Endothelial cell of umbilical vein (primary cell): ENCODE measurements around the gene DDR1. TPM values are rescaled to one million over a fixed set of nuclear protein-coding genes. Genes with fewer than 3 reads are reported as not detected.

Experiments
- BruUV-seq: library from RNA; stranded (reverse); fragments of 400-500 nt; replicated peaks from 2 replicates; lab custom pipeline; 2021; lab: Mats Ljungman, UMichigan
- CTCF ChIA-PET: fragments of 300-600, 350-600 bp; sonication (Branson Sonifier 250); formaldehyde crosslinking; loops from one replicate; lab custom pipeline; 2021; ENCODE audit warnings: antibody characterized with exemption, inconsistent platforms; lab: Charles Lee
- POLR2A ChIA-PET: fragments of 300-600, 350-600 bp; sonication (Branson Sonifier 250); formaldehyde crosslinking; loops from one replicate; lab custom pipeline; 2021; ENCODE audit warnings: antibody characterized with exemption, inconsistent platforms; lab: Charles Lee
- DNase-seq: peaks from one replicate; pipeline ENCODE4 v3.0.0-alpha.2; 2011; ENCODE audit warnings: low read depth, low spot score
- FAIRE-seq: peaks from 2 replicates; lab custom pipeline; 2011; peaks lifted over from hg19 to GRCh38; lab: Jason Lieb, UNC
- H2AFZ ChIP-seq: 2 replicates; pipeline ENCODE4 v1.6.0; 2012; ENCODE audit warnings: low read depth, low read length, control low read depth, inconsistent platforms
- H3K27ac ChIP-seq: 2 replicates; pipeline ENCODE4 v1.5.1; 2011; ENCODE audit warnings: low read depth, mild to moderate bottlenecking, control low read depth, low read length, moderate library complexity; ENCODE audit not compliant: insufficient read depth
- H3K27me3 ChIP-seq, 2 experiments: 2 replicates each; pipeline versions ENCODE4 v1.6.0 to v1.6.1; 2011; ENCODE audit warnings: low read length in 2 of 2, mixed read lengths in 1 of 2; ENCODE audit not compliant: control insufficient read depth in 2 of 2, insufficient read depth in 2 of 2
- H3K36me3 ChIP-seq, 2 experiments: 2 replicates in 1 of 2; 3 replicates in 1 of 2; pipeline ENCODE4 v1.5.1; 2011; ENCODE audit warnings: low read length in 2 of 2, mild to moderate bottlenecking in 1 of 2, moderate library complexity in 1 of 2; ENCODE audit not compliant: control insufficient read depth in 2 of 2, insufficient read depth in 2 of 2; ENCODE audit errors: extremely low read depth in 1 of 2
- H3K4me1 ChIP-seq: 3 replicates; pipeline ENCODE4 v1.5.1; 2011; ENCODE audit warnings: mild to moderate bottlenecking, low read length; ENCODE audit not compliant: control insufficient read depth, insufficient read depth; ENCODE audit errors: extremely low read depth
- H3K4me2 ChIP-seq: 2 replicates; pipeline ENCODE4 v1.6.1; 2011; ENCODE audit warnings: low read length, control low read depth, mixed read lengths; ENCODE audit not compliant: insufficient read depth
- H3K4me3 ChIP-seq, 3 experiments: fragments of 200-600 bp in 1 of 3; sonication (generic), shearing (Covaris generic) in 1 of 3; replicated peaks in 1 of 3; 2 replicates each; pipeline ENCODE4 v1.5.1; 2011 to 2016; ENCODE audit warnings: control low read depth in 3 of 3, low read length in 3 of 3, mild to moderate bottlenecking in 2 of 3, inconsistent platforms in 1 of 3, low read depth in 1 of 3, moderate library complexity in 1 of 3; ENCODE audit not compliant: insufficient read depth in 1 of 3
- H3K79me2 ChIP-seq: 2 replicates; pipeline ENCODE4 v1.6.0; 2012; ENCODE audit warnings: low read length, inconsistent platforms; ENCODE audit not compliant: control insufficient read depth, insufficient read depth
- H3K9ac ChIP-seq: replicated peaks from 2 replicates; pipeline ENCODE3; 2011; ENCODE audit warnings: low read length, control low read depth; ENCODE audit not compliant: insufficient read depth; ENCODE audit errors: extremely low read depth
- H3K9me1 ChIP-seq: replicated peaks from 3 replicates; pipeline ENCODE4 v1.6.0; 2011; ENCODE audit warnings: mild to moderate bottlenecking, low read length; ENCODE audit not compliant: control insufficient read depth, insufficient read depth; ENCODE audit errors: extremely low read depth
- H3K9me3 ChIP-seq: replicated peaks from 2 replicates; pipeline ENCODE4 v1.5.1; 2012; ENCODE audit warnings: low read length, inconsistent platforms; ENCODE audit not compliant: control insufficient read depth, insufficient read depth
- H4K20me1 ChIP-seq: replicated peaks from 2 replicates; pipeline ENCODE3; 2011; ENCODE audit warnings: mild to moderate bottlenecking, low read length; ENCODE audit not compliant: control insufficient read depth, insufficient read depth; ENCODE audit errors: extremely low read depth
- EZH2 ChIP-seq: IDR thresholded peaks from 2 replicates; pipeline ENCODE4 v1.6.1; 2012; ENCODE audit warnings: borderline replicate concordance, low read depth, mild to moderate bottlenecking, moderate library complexity, low read length, inconsistent platforms; ENCODE audit not compliant: severe bottlenecking
- FOS ChIP-seq: IDR thresholded peaks from 2 replicates; pipeline ENCODE4 v1.6.1; 2011; ENCODE audit warnings: mild to moderate bottlenecking, low read length, moderate library complexity, borderline replicate concordance; ENCODE audit not compliant: insufficient read depth
- GATA2 ChIP-seq: IDR thresholded peaks from 2 replicates; pipeline ENCODE4 v1.7.0; 2011; ENCODE audit warnings: low read depth, mild to moderate bottlenecking, moderate library complexity, mixed read lengths, low read length; ENCODE audit not compliant: insufficient read length, insufficient read depth
- JUN ChIP-seq: IDR thresholded peaks from 2 replicates; pipeline ENCODE4 v1.6.1; 2011; ENCODE audit warnings: borderline replicate concordance, low read depth; ENCODE audit not compliant: insufficient read length, insufficient read depth
- MYC ChIP-seq: IDR thresholded peaks from one replicate; pipeline ENCODE4 v1.6.1; 2011; ENCODE audit warnings: mild to moderate bottlenecking, low read depth, low read length
- POLR2A ChIP-seq: IDR thresholded peaks from 2 replicates; pipeline ENCODE4 v1.6.1; 2012; ENCODE audit warnings: low read depth, mild to moderate bottlenecking, control low read depth, low read length
- POLR2AphosphoS5 ChIP-seq: IDR thresholded peaks from 2 replicates; pipeline ENCODE4 v1.6.1; 2012; ENCODE audit warnings: low read depth, mild to moderate bottlenecking, control low read depth, low read length, moderate library complexity; ENCODE audit not compliant: insufficient read depth
- dilution Hi-C: fragments of 300-500 bp; cut with MboI; formaldehyde crosslinking; loops from one replicate; pipeline ENCODE4 v1.15.0; 2019; ENCODE audit warnings: low sequenced_read_pairs; ENCODE audit not compliant: extremely low pct_ligation_motif_present
- intact Hi-C: fragments of 100-400 bp; cut with micrococcal nuclease; formaldehyde crosslinking; loops from one replicate; pipeline ENCODE4 v1.10.0; 2022
- polyA plus RNA-seq, 4 experiments: library from polyadenylated mRNA; depleted of rRNA in 3 of 4; stranded (reverse) in 3 of 4; unstranded in 1 of 4; fragments of >200 nt; gene quantifications; 2 replicates each; pipeline versions ENCODE4 v1.2.1 to v1.2.3, GENCODE V29; 2011 to 2012; ENCODE audit warnings: missing spikeins in 1 of 4
- total RNA-seq: library from RNA; stranded (reverse); gene quantifications from 2 replicates; pipeline ENCODE4 v1.2.3, GENCODE V29; 2021
- TF ChIP-seq, protein P1 (sequence below): IDR thresholded peaks from 2 replicates; pipeline ENCODE4 v1.6.1; 2011; ENCODE audit not compliant: insufficient read depth, insufficient read length
- TF ChIP-seq, protein P2 (sequence below), 2 donors: IDR thresholded peaks; 1 replicate in 1 of 2; 2 replicates in 1 of 2; pipeline ENCODE4 v1.5.1; 2011; ENCODE audit warnings: low read length in 2 of 2, mild to moderate bottlenecking in 2 of 2, moderate library complexity in 2 of 2, control low read depth in 1 of 2, inconsistent platforms in 1 of 2, low read depth in 1 of 2; ENCODE audit not compliant: insufficient read depth in 1 of 2; ENCODE audit errors: extremely low read depth in 1 of 2

Gene DDR1
- total and polyA plus RNA-seq, 2 donors (not counting 3 experiments of a cell fraction or from before 2014, with no cell fraction given): 8.8 to 22.9 TPM

DNA sequence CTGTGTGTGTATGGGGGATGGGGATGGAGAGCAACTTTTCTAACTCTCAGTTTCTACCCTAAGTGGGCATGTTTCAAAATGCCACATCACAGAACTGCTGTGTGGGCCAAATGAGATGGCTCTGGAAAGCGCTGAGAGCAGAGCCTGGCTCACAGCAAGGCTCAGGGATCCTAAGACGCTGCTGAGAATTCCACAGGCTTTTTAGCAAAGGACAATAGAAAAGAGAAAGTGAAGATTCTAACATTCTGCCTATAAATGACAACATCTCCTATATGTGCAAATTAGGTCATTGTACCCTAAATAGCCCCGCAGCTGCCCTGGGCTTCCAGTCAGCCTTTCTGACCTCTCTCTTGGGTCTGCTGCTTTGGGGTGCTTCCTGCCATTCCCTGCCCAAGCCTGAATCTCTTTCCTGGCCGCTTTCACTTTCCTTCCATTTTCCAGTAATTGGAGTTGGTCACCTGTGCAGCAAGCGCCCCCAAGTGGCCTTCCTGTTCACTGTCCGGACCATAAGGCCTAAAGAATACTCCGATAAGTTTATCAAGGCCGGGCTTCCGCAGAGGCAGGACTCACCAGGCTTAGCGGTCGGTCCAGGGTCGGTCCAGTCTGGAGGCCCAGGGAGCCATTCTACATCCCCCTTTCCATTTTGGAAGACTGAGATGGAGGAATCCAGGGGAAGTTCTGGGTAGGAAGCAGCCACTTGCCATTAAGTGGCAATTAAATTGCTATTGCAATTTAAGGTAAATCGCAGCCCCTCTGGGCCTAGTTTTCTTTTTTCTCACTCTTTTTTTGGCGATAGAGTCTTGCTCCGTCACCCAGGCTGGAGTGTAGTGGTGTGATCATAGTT lies 6.7 kb upstream of the DDR1 start:
- CTCF ChIA-PET: interaction anchor here (0.7 to 5.6 kb wide), 10 partner anchors 12 to 209 kb away, joined by 3 to 57 read pairs (median 6); no protein-coding TSS in a partner anchor
- peak; percentile 37 for TF ChIP-seq JUN
- TF ChIP-seq EZH2: no peak
- TF ChIP-seq FOS: no peak
- TF ChIP-seq, protein P1, sequence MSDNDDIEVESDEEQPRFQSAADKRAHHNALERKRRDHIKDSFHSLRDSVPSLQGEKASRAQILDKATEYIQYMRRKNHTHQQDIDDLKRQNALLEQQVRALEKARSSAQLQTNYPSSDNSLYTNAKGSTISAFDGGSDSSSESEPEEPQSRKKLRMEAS: no peak
- TF ChIP-seq MYC: no peak
- TF ChIP-seq POLR2AphosphoS5: peak; percentile 71
- TF ChIP-seq GATA2: no peak
- TF ChIP-seq POLR2A: peak; percentile 49
- TF ChIP-seq, protein P2, sequence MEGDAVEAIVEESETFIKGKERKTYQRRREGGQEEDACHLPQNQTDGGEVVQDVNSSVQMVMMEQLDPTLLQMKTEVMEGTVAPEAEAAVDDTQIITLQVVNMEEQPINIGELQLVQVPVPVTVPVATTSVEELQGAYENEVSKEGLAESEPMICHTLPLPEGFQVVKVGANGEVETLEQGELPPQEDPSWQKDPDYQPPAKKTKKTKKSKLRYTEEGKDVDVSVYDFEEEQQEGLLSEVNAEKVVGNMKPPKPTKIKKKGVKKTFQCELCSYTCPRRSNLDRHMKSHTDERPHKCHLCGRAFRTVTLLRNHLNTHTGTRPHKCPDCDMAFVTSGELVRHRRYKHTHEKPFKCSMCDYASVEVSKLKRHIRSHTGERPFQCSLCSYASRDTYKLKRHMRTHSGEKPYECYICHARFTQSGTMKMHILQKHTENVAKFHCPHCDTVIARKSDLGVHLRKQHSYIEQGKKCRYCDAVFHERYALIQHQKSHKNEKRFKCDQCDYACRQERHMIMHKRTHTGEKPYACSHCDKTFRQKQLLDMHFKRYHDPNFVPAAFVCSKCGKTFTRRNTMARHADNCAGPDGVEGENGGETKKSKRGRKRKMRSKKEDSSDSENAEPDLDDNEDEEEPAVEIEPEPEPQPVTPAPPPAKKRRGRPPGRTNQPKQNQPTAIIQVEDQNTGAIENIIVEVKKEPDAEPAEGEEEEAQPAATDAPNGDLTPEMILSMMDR (IDR thresholded peaks at IDR 0.05; ENCODE audit: extremely low read depth in 1 of 2, insufficient read depth in 1 of 2, low read depth in 1 of 2, low read length in 2 of 2): peak; percentile 83 to 90
- H3K36me3 ChIP-seq: no peaks in the 10 kb centered on the region
- H3K27ac ChIP-seq: peak overlapping the region; percentile 81
- dilution Hi-C loops (loop anchor here (25.0 kb wide), 1 partner anchor 140 kb away; the partner anchor contains the start of genes FLOT1 and IER3), intact Hi-C loops (loop anchor here (1.0 to 10.0 kb wide), 6 partner anchors 49 to 393 kb away; partner anchors contain the start of genes FLOT1 and HLA-E)
- H2AFZ ChIP-seq: peak overlapping the region; percentile 88
- H3K9me3 ChIP-seq: no peaks in the 10 kb centered on the region
- no peaks in the 10 kb centered on the region for H3K9me1 ChIP-seq
- POLR2A ChIA-PET: no interaction called here
- peaks cover 23% of the 10 kb centered on the region for H3K4me1 ChIP-seq
- no TSS peak for BruUV-seq
- FAIRE-seq (peak; percentile 97), DNase-seq (peak; percentile 92)
- peak overlapping the region; percentile 64 for H3K9ac ChIP-seq
- peaks cover 0 to 2% of the 10 kb centered on the region in 2 experiments for H3K27me3 ChIP-seq
- peak overlapping the region in 2 of 3 experiments; percentile 9 to 31 for H3K4me3 ChIP-seq
- H3K4me2 ChIP-seq: peak overlapping the region; percentile 75
- H4K20me1 ChIP-seq: no peaks in the 10 kb centered on the region
- H3K79me2 ChIP-seq: no peaks in the 10 kb centered on the region
